Left renal pelvis (tissue), 4 donors: ENCODE data around the gene RAX. TPM values are rescaled to one million over a fixed set of nuclear protein-coding genes. Genes with fewer than 3 reads are reported as not detected.
"Not testable (repeated sequence)": the region's sequence is repeated elsewhere in the genome, so short reads cannot be mapped to it uniquely, and the experiment has no call there.

ENCODE experiments used
- DNase-seq, 4 donors: peaks; one replicate each; pipeline ENCODE4 v3.0.0-alpha.2; 2013; ENCODE audit warnings: low read depth in 4 of 4, low spot score in 3 of 4
- polyA plus RNA-seq, 4 donors: library from polyadenylated mRNA; unstranded; fragments of 120-200 nt; gene quantifications; one replicate each; pipeline ENCODE4 v1.2.1, GENCODE V29; 2013; ENCODE audit not compliant: insufficient read length in 4 of 4

The RAX gene
- polyA plus RNA-seq, 4 donors = not detected

- no peak for DNase-seq
Observed at GRCh38 chr18:59273759-59274532, 692 bp upstream of the RAX start.

- DNase-seq = no peak
Observed at GRCh38 chr18:59272221-59272888, 899 bp downstream of the RAX start.

- no peak for DNase-seq
Observed at GRCh38 chr18:59271606-59272220, 1.5 kb downstream of the RAX start.

- no peak for DNase-seq
Observed at GRCh38 chr18:59270689-59271257, 2.5 kb downstream of the RAX start.

GRCh38 chr18:59269563-59270119 is 3.6 kb downstream of the RAX start:
- no peak for DNase-seq

GRCh38 chr18:59268721-59269562 is 4.3 kb downstream of the RAX start:
- no peak for DNase-seq

- DNase-seq = no peak
Observed at GRCh38 chr18:59268127-59268720, 5.0 kb downstream of the RAX start.

GRCh38 chr18:59267503-59268126 is 5.6 kb downstream of the RAX start:
- DNase-seq = no peak

- no peak for DNase-seq
Observed at GRCh38 chr18:59266886-59267502, 6.3 kb downstream of the RAX start.

GRCh38 chr18:59266459-59266858 is 6.8 kb downstream of the RAX start:
- DNase-seq = no peak

- DNase-seq = no peak
Observed at GRCh38 chr18:59265974-59266369, 7.3 kb downstream of the RAX start.

- no peak for DNase-seq
Observed at GRCh38 chr18:59265246-59265973, 7.8 kb downstream of the RAX start.

- DNase-seq = no peak
Observed at GRCh38 chr18:59264651-59265245, 8.5 kb downstream of the RAX start.

- no peak for DNase-seq
Observed at GRCh38 chr18:59264121-59264571, 9.1 kb downstream of the RAX start.

- no peak for DNase-seq
Observed at GRCh38 chr18:59263661-59264060, 9.6 kb downstream of the RAX start.

GRCh38 chr18:59262243-59262642 is 11.0 kb downstream of the RAX start:
- DNase-seq = not testable (repeated sequence)

GRCh38 chr18:59261842-59262241 is 11.4 kb downstream of the RAX start:
- DNase-seq = not testable (repeated sequence)

- not testable (repeated sequence) for DNase-seq
Observed at GRCh38 chr18:59255491-59255890, 17.8 kb downstream of the RAX start.
